ENCODE results near the gene KCNQ1. TPM values are rescaled to one million over a fixed set of nuclear protein-coding genes. Genes with fewer than 3 reads are reported as not detected.

The KCNQ1 gene
- total and polyA plus RNA-seq, 2 of the 13 experiments (the other 11 are each of a cell fraction or from before 2014, with no cell fraction given), result 0.02 to 0.08 TPM

- intact Hi-C loops (cut with micrococcal nuclease; ENCODE audit: unreplicated experiment) (no loop called here), in situ Hi-C loops (cut with HindIII; ENCODE audit: extremely low pct_ligation_motif_present, low pct_unique_long_range_greater_than_20kb) (no loop called here)
- no peak for DNase-seq (ENCODE audit: low spot score)
- no peak overlapping the region for H3K27ac ChIP-seq (ENCODE audit: extremely low read length, insufficient read depth, low read length)
- ChIA-PET POLR2A (interaction anchor here (0.9 to 3.4 kb wide), 3 partner anchors 11 to 26 kb away, joined by 3 to 72 read pairs (median 32); no protein-coding TSS in a partner anchor), CTCF (ENCODE audit: low intra/inter-chr PET ratio, low total read pairs) (no interaction called here)
- peak overlapping the region in 1 of 3 experiments; percentile 24; a peak in 2 of 6 replicates for H3K4me3 ChIP-seq (replicated peaks in 1 of 3; ENCODE audit: insufficient read depth in 1 of 3, low read depth in 2 of 3, low read length in 3 of 3)
- no peak overlapping the region for H2AFZ ChIP-seq (ENCODE audit: low read length)
- H3K9me3 ChIP-seq (ENCODE audit: low read length), result 0 out of 2 replicates have a peak, but pooled peaks cover 5% of the 10 kb centered on the region
- H4K20me1 ChIP-seq (ENCODE audit: insufficient read depth, low read length), result peaks cover 7% of the 10 kb centered on the region
- WGBS (ENCODE audit: low lambda C conversion rate), result 27% methylated on average over 10 of the region's 16 CpGs
- no peak for FAIRE-seq
- peaks cover 35% of the 10 kb centered on the region for H3K4me1 ChIP-seq (ENCODE audit: insufficient read depth, low read length)
- TF ChIP-seq FOXK2 (IDR thresholded peaks at IDR 0.05), result no peak
- 0 out of 2 replicates have a peak, but pooled peaks have one; percentile 13 for TF ChIP-seq ZFP91 (CRISPR knock-in tag; IDR thresholded peaks at IDR 0.05; ENCODE audit: borderline replicate concordance)
- TF ChIP-seq NR2F2 (IDR thresholded peaks at IDR 0.05; ENCODE audit: borderline replicate concordance, low read depth), result no peak
- no TSS peak for BruUV-seq (replicated peaks)
- H3K36me3 ChIP-seq (replicated peaks in 1 of 2; ENCODE audit: control insufficient read depth in 1 of 2, insufficient read depth in 2 of 2, low read length in 2 of 2), result no peaks in the 10 kb centered on the region
- peak overlapping the region; percentile 45 for H3K4me2 ChIP-seq (ENCODE audit: low read depth, low read length)
- no peak overlapping the region for H3K9ac ChIP-seq (ENCODE audit: insufficient read depth, low read depth, low read length)
- H3K27me3 ChIP-seq (ENCODE audit: control insufficient read depth in 1 of 2, insufficient read depth in 2 of 2, low read length in 2 of 2), result peaks cover 2 to 11% of the 10 kb centered on the region in 2 experiments; a peak in 3 of 5 replicates
- ATAC-seq, result no peak
- peaks cover 19% of the 10 kb centered on the region for H3K79me2 ChIP-seq (ENCODE audit: insufficient read depth, low read length)
These were observed 258.7 kb downstream of the KCNQ1 start for GRCh38 chr11:2703363-2704141.

- 0 out of 2 replicates have a peak, but pooled peaks cover 5% of the 10 kb centered on the region for H3K9me3 ChIP-seq (ENCODE audit: low read length)
- H3K27me3 ChIP-seq (ENCODE audit: control insufficient read depth in 1 of 2, insufficient read depth in 2 of 2, low read length in 2 of 2), result peaks cover 2 to 9% of the 10 kb centered on the region in 2 experiments; a peak in 3 of 5 replicates
- no peak overlapping the region for H3K4me3 ChIP-seq (replicated peaks in 1 of 3; ENCODE audit: insufficient read depth in 1 of 3, low read depth in 2 of 3, low read length in 3 of 3)
- H2AFZ ChIP-seq (ENCODE audit: low read length), result no peak overlapping the region
- no peak for FAIRE-seq
- H3K9ac ChIP-seq (ENCODE audit: insufficient read depth, low read depth, low read length), result no peak overlapping the region
- no peak overlapping the region for H3K4me2 ChIP-seq (ENCODE audit: low read depth, low read length)
- BruUV-seq (replicated peaks), result no TSS peak
- H4K20me1 ChIP-seq (ENCODE audit: insufficient read depth, low read length), result no peaks in the 10 kb centered on the region; the same call in 1 of the 2 replicates
- DNase-seq (ENCODE audit: low spot score), result no peak
- intact Hi-C loops (cut with micrococcal nuclease; ENCODE audit: unreplicated experiment) (no loop called here), in situ Hi-C loops (cut with HindIII; ENCODE audit: extremely low pct_ligation_motif_present, low pct_unique_long_range_greater_than_20kb) (no loop called here)
- peaks cover 11% of the 10 kb centered on the region for H3K79me2 ChIP-seq (ENCODE audit: insufficient read depth, low read length)
- H3K36me3 ChIP-seq (replicated peaks in 1 of 2; ENCODE audit: control insufficient read depth in 1 of 2, insufficient read depth in 2 of 2, low read length in 2 of 2), result no peaks in the 10 kb centered on the region
- no peak for ATAC-seq
- ChIA-PET CTCF (ENCODE audit: low intra/inter-chr PET ratio, low total read pairs) (no interaction called here), POLR2A (interaction anchor here (0.7 to 3.4 kb wide), 3 partner anchors 21 to 85 kb away, joined by 4 to 72 read pairs (median 5); no protein-coding TSS in a partner anchor)
- 73% methylated on average over 6 of the region's 6 CpGs for WGBS (ENCODE audit: low lambda C conversion rate)
- H3K4me1 ChIP-seq (ENCODE audit: insufficient read depth, low read length), result peaks cover 35% of the 10 kb centered on the region
- H3K27ac ChIP-seq (ENCODE audit: extremely low read length, insufficient read depth, low read length), result no peak overlapping the region
- no peak for TF ChIP-seq SALL1 (CRISPR knock-in tag; IDR thresholded peaks at IDR 0.05)
- TF ChIP-seq TBL1XR1 (IDR thresholded peaks at IDR 0.05; ENCODE audit: borderline replicate concordance, low read length, partially characterized antibody), result no peak
- no peak for TF ChIP-seq ZNF253 (CRISPR knock-in tag; IDR thresholded peaks at IDR 0.05; ENCODE audit: borderline replicate concordance)
- no peak for TF ChIP-seq NRL (CRISPR knock-in tag; IDR thresholded peaks at IDR 0.05; ENCODE audit: borderline replicate concordance)
- TF ChIP-seq EED (CRISPR knock-in tag; IDR thresholded peaks at IDR 0.05), result no peak
- TF ChIP-seq GPN1 (CRISPR knock-in tag; IDR thresholded peaks at IDR 0.05; ENCODE audit: borderline replicate concordance), result no peak
- no peak for TF ChIP-seq ZNF335 (CRISPR knock-in tag; IDR thresholded peaks at IDR 0.05)
- TF ChIP-seq ZNF574 (CRISPR knock-in tag; IDR thresholded peaks at IDR 0.05), result no peak
- no peak for TF ChIP-seq RORA (CRISPR knock-in tag; IDR thresholded peaks at IDR 0.05)
- no peak for TF ChIP-seq ZNF616 (CRISPR knock-in tag; IDR thresholded peaks at IDR 0.05; ENCODE audit: low read depth)
These were observed 259.5 kb downstream of the KCNQ1 start for GRCh38 chr11:2704356-2704755.

Data from HepG2 (cell line).